ENCODE data around the gene FASTKD1.

- TF ChIP-seq, protein P1, sequence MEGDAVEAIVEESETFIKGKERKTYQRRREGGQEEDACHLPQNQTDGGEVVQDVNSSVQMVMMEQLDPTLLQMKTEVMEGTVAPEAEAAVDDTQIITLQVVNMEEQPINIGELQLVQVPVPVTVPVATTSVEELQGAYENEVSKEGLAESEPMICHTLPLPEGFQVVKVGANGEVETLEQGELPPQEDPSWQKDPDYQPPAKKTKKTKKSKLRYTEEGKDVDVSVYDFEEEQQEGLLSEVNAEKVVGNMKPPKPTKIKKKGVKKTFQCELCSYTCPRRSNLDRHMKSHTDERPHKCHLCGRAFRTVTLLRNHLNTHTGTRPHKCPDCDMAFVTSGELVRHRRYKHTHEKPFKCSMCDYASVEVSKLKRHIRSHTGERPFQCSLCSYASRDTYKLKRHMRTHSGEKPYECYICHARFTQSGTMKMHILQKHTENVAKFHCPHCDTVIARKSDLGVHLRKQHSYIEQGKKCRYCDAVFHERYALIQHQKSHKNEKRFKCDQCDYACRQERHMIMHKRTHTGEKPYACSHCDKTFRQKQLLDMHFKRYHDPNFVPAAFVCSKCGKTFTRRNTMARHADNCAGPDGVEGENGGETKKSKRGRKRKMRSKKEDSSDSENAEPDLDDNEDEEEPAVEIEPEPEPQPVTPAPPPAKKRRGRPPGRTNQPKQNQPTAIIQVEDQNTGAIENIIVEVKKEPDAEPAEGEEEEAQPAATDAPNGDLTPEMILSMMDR (IDR thresholded peaks at IDR 0.05), result no peak
- TF ChIP-seq POLR2A (IDR thresholded peaks at IDR 0.05) (no peak), EP300 (IDR thresholded peaks at IDR 0.05) (no peak)
Measured at GRCh38 chr2:169613876-169614275, 40.2 kb upstream of the FASTKD1 start.

All from ovary (tissue), 3 donors.